AG08395 (cell line): ENCODE results near the gene CENPT.
A peak's percentile ranks its signal among the peaks of the same experiment; 100 is the strongest.
"Not testable (repeated sequence)": the region's sequence is repeated elsewhere in the genome, so short reads cannot be mapped to it uniquely, and the experiment has no call there.

Source experiments
- DNase-seq: peaks from one replicate; pipeline ENCODE4 v3.0.0; 2012; ENCODE audit warnings: mixed read lengths, low spot score

CENPT gene

GRCh38 chr16:67846063-67846319 lies 1.5 kb downstream of the CENPT start:
- no peak for DNase-seq

DNA sequence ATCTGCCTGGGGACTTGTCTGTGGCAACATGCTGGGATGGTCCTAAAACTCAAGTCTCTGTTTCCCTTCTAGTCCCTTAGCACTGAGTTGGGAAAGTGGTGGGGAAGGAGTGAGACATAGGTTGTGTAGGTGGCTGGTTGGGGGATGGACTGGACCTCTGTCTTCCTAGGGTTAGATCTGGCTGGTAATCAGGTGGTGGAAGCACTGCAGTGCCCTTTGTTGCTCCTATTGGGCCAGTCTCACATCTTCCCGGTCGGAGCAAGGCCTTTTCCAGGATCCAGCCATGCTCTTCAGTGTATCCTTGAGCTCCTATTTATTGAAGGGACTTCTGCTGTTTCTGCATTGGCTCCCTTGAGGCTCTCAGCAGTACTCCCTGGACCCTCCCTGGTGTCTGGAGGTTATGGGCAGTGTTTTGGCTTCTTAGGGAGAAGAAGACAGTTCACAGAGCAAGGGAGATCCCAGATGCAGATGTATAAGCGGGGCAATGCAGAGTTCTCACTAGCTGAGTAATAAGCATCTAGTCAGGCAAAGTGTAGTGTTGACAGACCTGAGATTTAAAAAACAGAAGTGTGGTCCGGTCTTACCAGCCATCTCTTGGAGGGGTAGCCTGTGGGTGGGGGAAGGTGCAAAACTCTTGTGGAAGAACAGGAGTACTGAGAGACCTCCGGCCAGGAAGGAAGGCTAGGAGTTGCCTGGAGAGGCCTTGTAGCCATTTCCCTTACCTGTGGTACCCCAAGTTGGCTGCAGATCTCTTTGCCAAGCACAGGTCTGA lies 2.0 kb downstream of the CENPT start:
- no peak for DNase-seq

- DNase-seq, result peak; percentile 39
Observed at GRCh38 chr16:67844497-67844896, 3.0 kb downstream of the CENPT start.

GRCh38 chr16:67843343-67843765 lies 4.1 kb downstream of the CENPT start:
- DNase-seq, result peak; percentile 21

GRCh38 chr16:67842509-67843342 lies 4.8 kb downstream of the CENPT start:
- peak; percentile 25 for DNase-seq

DNA sequence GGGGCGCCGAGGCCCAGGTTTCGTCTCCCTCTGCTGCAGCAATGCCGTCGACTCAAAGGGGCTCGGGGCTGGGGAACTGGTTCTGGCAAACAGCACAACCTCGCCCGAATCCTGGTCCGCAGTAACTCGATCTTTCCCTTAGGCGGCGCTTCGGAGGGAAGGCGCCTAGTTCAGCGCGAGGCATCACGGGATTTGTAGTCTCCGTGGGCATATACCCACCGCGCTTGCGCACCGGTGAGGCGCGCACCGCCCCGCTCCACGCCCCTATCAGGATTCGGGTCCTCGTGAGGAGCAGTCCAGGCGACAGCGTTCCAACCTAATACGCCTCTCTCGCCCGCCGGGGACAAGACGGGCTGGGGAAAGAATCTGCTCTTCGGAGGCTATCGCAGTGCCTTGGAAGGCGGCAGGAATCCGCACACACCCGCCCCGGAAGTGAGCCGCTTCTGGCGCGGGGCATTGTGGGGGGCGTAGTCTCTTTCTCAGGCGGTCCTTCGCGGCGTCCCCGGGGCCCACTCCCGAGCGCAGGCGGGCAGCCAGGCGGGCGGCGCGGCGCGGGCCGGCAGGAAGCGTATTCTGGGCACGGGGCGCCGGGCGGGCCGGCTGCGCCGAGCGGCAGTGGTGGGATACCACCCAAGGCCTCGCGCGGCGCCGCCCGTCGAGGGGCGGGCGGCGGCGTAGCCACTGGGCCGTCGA lies 5.5 kb downstream of the CENPT start, which contains the start of gene THAP11:
THAP11 (plus strand) TSS at position 505 of the 693 bp plus-strand sequence. CDS start 235 bp downstream, outside the sequence.
- peak; percentile 95 for DNase-seq

DNA sequence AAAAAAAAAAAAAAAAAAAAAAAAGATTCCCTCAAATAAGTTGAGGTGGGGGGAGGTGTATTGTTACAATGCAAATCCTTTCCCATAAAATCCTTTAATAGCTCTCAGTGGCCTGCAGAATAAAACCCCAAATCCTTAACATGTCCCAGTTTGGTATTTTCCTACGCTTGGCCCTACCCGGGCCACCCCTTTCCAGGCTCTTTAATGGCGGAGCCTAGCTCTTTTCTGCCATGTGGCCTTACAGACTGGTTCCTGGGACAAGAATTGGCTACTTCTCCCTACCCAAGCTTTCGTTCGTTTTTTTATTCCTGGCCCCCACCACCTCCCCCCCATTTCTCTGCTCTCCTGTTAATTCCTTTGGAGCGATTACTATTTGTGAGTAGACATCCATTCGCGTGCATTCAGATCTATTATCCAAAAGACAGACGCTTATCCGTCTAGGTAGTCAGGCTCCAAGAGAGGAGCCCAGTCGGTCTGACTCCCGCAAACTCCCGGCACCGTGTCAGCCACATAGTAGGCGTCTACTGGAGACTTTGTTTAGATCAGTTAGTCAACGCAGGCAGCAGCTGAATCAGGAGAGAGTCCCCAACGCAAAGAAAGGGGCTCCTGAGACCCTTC lies 6.2 kb downstream of the CENPT start:
- no peak for DNase-seq

DNA sequence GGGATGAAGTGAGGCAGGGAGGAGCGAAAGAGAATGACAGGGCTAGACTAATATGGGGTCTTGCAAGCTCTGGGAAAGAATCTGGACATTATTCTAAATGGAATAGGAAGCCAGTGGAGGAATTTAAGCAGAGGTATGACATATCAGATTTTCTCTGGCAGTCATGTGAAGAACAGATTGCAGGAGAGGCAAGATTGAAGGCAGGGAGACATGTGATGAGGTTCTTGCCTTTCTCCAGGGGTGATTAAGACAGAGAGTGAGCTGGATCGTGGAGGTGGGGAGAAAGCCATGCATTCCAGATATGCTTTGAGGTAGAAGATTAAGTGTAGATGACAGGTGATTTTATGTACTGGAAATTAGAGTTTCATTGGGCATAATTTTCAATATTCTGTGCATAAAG lies 9.7 kb downstream of the CENPT start:
- no peak for DNase-seq

- DNase-seq, result not testable (repeated sequence)
Observed at GRCh38 chr16:67837190-67837589, 10.3 kb downstream of the CENPT start.

GRCh38 chr16:67834242-67834614 lies 13.3 kb downstream of the CENPT start:
- no peak for DNase-seq

DNA sequence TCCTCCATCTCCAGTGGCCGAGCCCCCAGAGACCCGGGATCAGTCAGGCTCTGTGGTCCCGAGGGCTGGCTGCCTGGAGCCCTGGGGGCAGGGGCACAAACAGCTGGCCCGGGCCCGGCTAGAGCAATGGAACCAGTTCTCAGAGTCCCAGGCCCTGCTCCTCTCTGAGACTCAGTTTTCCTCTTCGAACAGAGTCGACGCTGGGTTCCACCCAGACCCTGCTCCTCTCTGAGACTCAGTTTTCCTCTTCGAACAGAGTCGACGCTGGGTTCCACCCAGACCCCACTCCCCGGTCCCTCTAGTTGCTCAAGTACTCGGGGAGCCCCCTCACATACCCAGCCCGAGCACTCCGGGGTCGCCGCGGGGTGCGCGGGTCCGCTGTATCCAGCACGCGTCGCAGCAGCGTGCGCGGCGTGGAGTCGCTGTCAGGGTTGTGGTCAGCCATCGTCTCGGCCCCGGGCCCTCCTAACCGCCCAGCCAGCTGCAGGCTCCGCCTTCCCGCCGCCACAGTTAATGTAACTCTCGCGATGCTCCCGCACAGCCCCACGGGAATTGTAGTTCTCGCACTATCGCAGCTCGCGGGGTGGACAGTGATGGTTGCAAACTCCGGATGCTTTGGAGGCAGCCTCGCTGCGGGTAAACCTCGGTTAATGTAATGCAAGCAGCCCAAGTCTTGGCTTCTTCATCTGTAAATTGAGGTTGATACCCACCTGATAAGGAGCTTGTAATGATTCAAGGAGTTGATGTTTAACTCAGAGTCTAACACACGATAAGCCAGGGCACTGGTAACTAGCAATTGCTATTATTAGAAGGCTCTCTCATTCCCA lies 13.9 kb downstream of the CENPT start:
- peak; percentile 96 for DNase-seq

DNA sequence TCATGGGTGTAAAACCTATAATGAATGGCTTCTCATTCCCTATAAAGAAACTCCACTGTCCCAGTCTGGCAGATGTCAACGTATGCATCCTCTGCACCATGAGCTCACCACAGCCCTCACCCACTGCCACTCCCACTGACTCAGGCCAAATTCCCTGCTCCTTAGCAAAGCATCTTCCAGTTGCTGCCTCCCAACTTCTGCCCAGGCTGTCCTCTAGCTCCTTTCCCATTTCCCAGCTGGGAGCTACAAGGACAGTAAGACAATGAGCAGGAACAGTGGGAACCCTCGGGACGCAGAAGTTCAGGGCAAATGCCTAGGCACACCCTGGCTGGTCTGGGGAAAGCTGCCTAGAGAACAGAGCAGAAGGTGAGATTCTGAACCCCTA lies 14.5 kb downstream of the CENPT start:
- peak; percentile 89 for DNase-seq

DNA sequence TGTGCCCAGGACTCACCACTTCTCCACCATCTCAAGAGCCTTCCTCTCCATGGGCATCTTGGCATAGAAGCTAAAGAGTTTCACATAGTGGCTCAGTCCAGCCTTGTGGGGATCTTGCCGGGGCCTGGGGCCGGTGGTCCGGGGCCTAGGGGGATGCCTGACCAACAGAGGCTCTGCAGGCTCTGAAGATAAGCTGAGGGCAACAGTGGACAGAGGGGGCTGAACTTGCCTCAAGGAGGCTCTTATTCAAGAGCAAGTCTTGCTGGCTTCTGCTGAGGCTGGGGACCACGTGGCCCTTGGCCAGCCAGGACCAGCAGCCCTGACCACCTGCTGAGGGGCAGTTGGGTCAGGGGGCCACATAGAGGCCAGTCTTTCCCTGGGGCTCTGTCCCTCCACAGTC lies 18.8 kb downstream of the CENPT start:
- no peak for DNase-seq

GRCh38 chr16:67825906-67826305 lies 21.6 kb downstream of the CENPT start:
- no peak for DNase-seq

DNA sequence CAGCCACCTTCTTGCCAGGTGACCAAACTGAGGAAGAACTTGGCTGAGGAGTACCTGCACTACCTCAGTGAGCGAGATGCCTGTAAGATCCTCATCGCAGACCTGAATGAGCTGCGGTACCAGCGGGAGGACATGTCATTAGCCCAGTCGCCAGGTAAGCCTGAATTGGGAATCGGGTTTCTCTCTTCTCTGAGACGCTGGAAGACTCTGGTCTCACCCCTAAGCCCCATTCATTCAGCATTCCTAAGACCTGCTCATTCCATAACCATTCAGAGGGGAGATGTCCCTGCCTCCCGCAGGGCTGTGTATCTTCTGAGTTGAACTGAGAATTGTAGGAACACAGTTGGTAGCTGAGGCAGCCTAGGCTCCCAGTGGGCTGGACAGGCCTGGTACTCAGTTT lies 22.4 kb downstream of the CENPT start:
- DNase-seq, result no peak

DNA sequence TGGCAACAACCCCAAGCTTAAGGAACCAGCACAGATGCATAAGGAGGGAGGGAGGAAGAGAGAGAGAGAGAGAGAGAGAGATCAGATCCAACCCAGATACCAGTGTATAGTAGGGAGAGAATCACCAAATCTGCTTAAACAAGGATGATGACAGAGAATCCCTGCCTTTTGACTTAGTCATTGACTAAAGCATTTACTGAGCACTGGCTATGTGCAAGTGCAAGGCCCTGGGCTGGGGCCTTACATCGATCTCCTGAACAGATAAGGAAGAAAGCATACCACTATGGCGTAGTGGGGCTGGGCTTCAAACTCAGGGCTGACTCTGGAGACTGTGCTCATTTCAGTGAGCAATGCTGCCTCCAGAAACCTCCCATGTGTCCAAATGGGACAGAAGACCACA lies 25.0 kb downstream of the CENPT start:
- DNase-seq, result peak; percentile 24

- no peak for DNase-seq
Observed at GRCh38 chr16:67820608-67821259, 26.8 kb downstream of the CENPT start.

- DNase-seq, result no peak
Observed at GRCh38 chr16:67814567-67814966, 32.9 kb downstream of the CENPT start.

GRCh38 chr16:67811899-67812298 lies 35.6 kb downstream of the CENPT start:
- no peak for DNase-seq

- no peak for DNase-seq
Observed at GRCh38 chr16:67807148-67807682, 40.3 kb downstream of the CENPT start.
